MM.1S (cell line): ENCODE results near the gene TFEB.

Source experiments
- DNase-seq: peaks from one replicate; pipeline ENCODE4 v3.0.0-alpha.2; 2015
- H2AFZ ChIP-seq: fragments of 300-600 bp; sonication (generic); 2 replicates; pipeline ENCODE4 v1.6.0; 2016; ENCODE audit warnings: antibody characterized with exemption, low read length
- H3F3A ChIP-seq: fragments of 300-600 bp; sonication (generic); 2 replicates; pipeline ENCODE4 v1.6.1; 2016; ENCODE audit warnings: mild to moderate bottlenecking, antibody characterized with exemption, low read length, moderate library complexity, mixed read lengths; ENCODE audit not compliant: insufficient read depth
- H3K27ac ChIP-seq: fragments of 300-600 bp; sonication (generic); 2 replicates; pipeline ENCODE4 v1.5.1; 2016; ENCODE audit warnings: mild to moderate bottlenecking, low read length
- H3K27me3 ChIP-seq: fragments of 300-600 bp; sonication (generic); replicated peaks from 2 replicates; pipeline ENCODE4 v1.6.0; 2016; ENCODE audit warnings: low read length; ENCODE audit not compliant: insufficient read depth
- H3K36me3 ChIP-seq: fragments of 300-600 bp; sonication (generic); replicated peaks from 2 replicates; pipeline ENCODE4 v1.6.1; 2016; ENCODE audit warnings: mild to moderate bottlenecking, low read length, mixed read lengths; ENCODE audit not compliant: insufficient read depth
- H3K4me1 ChIP-seq: fragments of 300-600 bp; sonication (generic); 2 replicates; pipeline ENCODE4 v1.6.1; 2016; ENCODE audit warnings: low read length, mixed read lengths
- H3K4me2 ChIP-seq: fragments of 300-600 bp; sonication (generic); 2 replicates; pipeline ENCODE4 v1.6.0; 2016; ENCODE audit warnings: low read depth, low read length
- H3K4me3 ChIP-seq: fragments of 300-600 bp; sonication (generic); 2 replicates; pipeline ENCODE4 v1.5.1; 2016; ENCODE audit warnings: low read length, mixed read lengths
- H3K79me2 ChIP-seq: fragments of 300-600 bp; sonication (generic); 2 replicates; pipeline ENCODE4 v1.6.1; 2016; ENCODE audit warnings: mixed run types, low read length, mixed read lengths
- H3K9ac ChIP-seq: fragments of 300-600 bp; sonication (generic); 2 replicates; pipeline ENCODE4 v1.6.1; 2016; ENCODE audit warnings: low read length, mixed read lengths
- H3K9me2 ChIP-seq: fragments of 300-600 bp; sonication (generic); replicated peaks from 2 replicates; pipeline ENCODE4 v1.6.1; 2016; ENCODE audit warnings: mild to moderate bottlenecking, low read length, mixed read lengths; ENCODE audit not compliant: insufficient read depth
- H3K9me3 ChIP-seq: fragments of 300-600 bp; sonication (generic); replicated peaks from 2 replicates; pipeline ENCODE4 v1.6.1; 2016; ENCODE audit warnings: mild to moderate bottlenecking, low read length, mixed read lengths; ENCODE audit not compliant: insufficient read depth
- H4K20me1 ChIP-seq: fragments of 300-600 bp; sonication (generic); 2 replicates; pipeline ENCODE4 v1.6.1; 2016; ENCODE audit warnings: mild to moderate bottlenecking, low read length, moderate library complexity, mixed read lengths; ENCODE audit not compliant: insufficient read depth
- CTCF ChIP-seq: fragments of 300-600 bp; sonication (generic); IDR thresholded peaks from 2 replicates; pipeline ENCODE4 v1.5.1; 2016; ENCODE audit warnings: antibody characterized with exemption, low read length, mixed read lengths
- EZH2 ChIP-seq: fragments of 300-600 bp; sonication (generic); optimal IDR thresholded peaks from 2 replicates; pipeline ENCODE3; 2017; ENCODE audit warnings: low read depth, mild to moderate bottlenecking, antibody characterized with exemption, low read length, mixed read lengths
- EZH2phosphoT487 ChIP-seq: fragments of 300-600 bp; sonication (generic); IDR thresholded peaks from 2 replicates; pipeline ENCODE4 v1.6.1; 2018; ENCODE audit warnings: antibody characterized with exemption, low read length

TFEB gene

GRCh38 chr6:41690541-41691330 lies 44.7 kb downstream of the TFEB start:
- no peaks in the 10 kb centered on the region for H3K4me1 ChIP-seq

DNA sequence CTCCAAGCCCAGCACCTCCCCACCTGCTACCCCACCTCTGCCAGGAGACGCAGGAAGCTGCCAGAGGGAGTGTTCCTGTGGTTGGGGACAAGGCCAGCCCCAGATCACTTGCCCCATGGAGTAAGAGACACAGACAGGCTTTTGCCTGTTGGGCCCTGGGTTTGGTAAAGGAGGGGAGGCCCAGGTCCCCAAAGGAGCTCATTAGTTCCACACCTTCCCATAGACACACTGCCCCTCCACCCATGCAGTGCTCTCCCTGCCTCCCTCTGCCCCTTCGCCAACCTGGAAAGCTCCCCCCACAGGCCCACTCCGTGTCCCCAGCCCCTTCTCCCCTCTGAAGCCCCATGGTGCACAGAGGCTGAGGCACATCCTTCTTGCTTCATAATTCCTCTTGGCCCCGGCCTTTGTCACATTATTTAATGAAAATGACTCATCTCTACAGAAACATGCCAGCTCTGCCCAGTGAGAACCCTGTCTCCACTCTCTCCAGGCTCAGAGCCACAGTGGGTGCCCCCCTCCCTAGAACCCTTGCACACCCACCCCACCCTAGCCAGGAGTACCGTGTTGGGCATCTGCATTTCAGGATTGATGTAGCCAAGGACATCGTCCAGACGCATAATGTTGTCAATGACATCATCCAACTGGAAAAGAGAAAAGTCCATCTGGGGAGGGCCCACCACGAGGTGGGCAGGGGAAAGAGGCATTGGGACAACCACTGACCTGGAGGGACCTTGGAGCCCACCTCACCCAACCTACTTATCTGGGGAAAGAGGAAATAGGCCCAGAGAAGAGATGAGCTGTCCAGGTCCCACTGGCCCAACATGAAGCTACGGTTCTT lies 46.0 kb downstream of the TFEB start:
- Histone ChIP-seq H2AFZ (no peak overlapping the region), H3K4me1 (no peaks in the 10 kb centered on the region), H3K9ac (no peak overlapping the region), H4K20me1 (no peaks in the 10 kb centered on the region), H3K36me3 (no peaks in the 10 kb centered on the region), H3K79me2 (no peaks in the 10 kb centered on the region), H3K9me3 (no peaks in the 10 kb centered on the region), H3K27me3 (no peaks in the 10 kb centered on the region), H3K4me2 (no peak overlapping the region), H3K27ac (no peak overlapping the region), H3F3A (no peaks in the 10 kb centered on the region), H3K9me2 (no peaks in the 10 kb centered on the region), H3K4me3 (no peak overlapping the region)
- TF ChIP-seq EZH2 (no peak), EZH2phosphoT487 (no peak), CTCF (no peak)
- DNase-seq: no peak

More at GRCh38 chr6:41690541-41691330, 44.7 kb downstream of the TFEB start:
- Histone ChIP-seq H3K4me2 (no peak overlapping the region), H3K27ac (no peak overlapping the region), H3F3A (no peaks in the 10 kb centered on the region), H3K79me2 (no peaks in the 10 kb centered on the region), H4K20me1 (no peaks in the 10 kb centered on the region), H3K9me2 (no peaks in the 10 kb centered on the region), H3K9ac (no peak overlapping the region), H3K27me3 (no peaks in the 10 kb centered on the region), H2AFZ (no peak overlapping the region), H3K9me3 (no peaks in the 10 kb centered on the region), H3K36me3 (no peaks in the 10 kb centered on the region), H3K4me3 (no peak overlapping the region)
- TF ChIP-seq EZH2 (no peak), CTCF (no peak), EZH2phosphoT487 (no peak)
- DNase-seq: no peak

DNA sequence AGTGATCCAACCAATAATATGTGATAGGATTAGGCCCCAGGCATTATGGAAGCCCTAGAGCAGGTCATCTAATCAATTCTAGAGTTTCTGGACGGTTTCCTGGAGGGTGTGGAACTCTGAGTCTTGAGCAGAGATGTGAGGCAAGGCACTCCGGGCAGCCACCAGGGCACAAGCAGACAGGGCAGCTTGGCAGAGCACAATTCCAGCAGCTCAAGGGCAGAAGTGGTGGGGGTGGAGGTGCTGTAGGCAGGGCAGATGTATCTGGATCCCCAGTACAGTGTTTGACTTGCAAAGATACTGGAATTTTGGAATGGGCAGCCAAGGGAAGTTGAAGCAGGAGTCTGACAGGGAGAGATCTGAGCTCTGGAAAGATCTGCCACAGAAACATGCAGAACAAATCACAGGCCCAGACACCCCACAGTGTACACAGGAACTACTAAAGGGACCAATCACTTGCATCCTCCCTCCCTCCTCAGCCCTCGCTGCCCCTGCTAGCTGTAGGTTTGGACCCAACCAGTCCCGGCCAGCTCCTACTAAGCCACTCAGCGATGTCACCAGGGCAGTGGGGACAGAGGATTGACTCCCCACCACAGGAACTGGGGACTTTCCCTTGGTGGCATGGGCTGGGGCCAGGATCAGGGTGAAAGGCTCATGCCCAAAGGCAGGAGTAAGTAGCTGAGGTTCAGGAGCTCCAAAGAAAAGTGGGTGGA lies 47.0 kb downstream of the TFEB start:
- Histone ChIP-seq H3K9me3 (no peaks in the 10 kb centered on the region), H2AFZ (no peak overlapping the region), H3K36me3 (no peaks in the 10 kb centered on the region), H3K79me2 (no peaks in the 10 kb centered on the region), H3K4me2 (no peak overlapping the region), H3K4me1 (0 out of 2 replicates have a peak, but pooled peaks cover under 1% of the 10 kb centered on the region), H3F3A (no peaks in the 10 kb centered on the region), H3K9ac (no peak overlapping the region), H3K27me3 (no peaks in the 10 kb centered on the region), H3K4me3 (no peak overlapping the region), H3K9me2 (no peaks in the 10 kb centered on the region), H4K20me1 (no peaks in the 10 kb centered on the region), H3K27ac (no peak overlapping the region)
- TF ChIP-seq CTCF (no peak), EZH2phosphoT487 (no peak), EZH2 (no peak)
- DNase-seq: no peak
